HG03175 (cell line): ENCODE measurements around the gene VAV3.
"Not testable (repeated sequence)": the region's sequence is repeated elsewhere in the genome, so short reads cannot be mapped to it uniquely, and the experiment has no call there.

ENCODE experiments used
- ATAC-seq: cut with Tn5 transposase; IDR thresholded peaks from one replicate; pipeline ENCODE4 v1.9.1; 2021; ENCODE audit warnings: mild to moderate bottlenecking, moderate library complexity; ENCODE audit not compliant: unreplicated experiment

Gene VAV3

GRCh38 chr1:107750364-107750959 lies 214.5 kb downstream of the VAV3 start:
- no peak for ATAC-seq

- ATAC-seq = no peak
Measured at GRCh38 chr1:107748531-107748930, 216.4 kb downstream of the VAV3 start.

DNA sequence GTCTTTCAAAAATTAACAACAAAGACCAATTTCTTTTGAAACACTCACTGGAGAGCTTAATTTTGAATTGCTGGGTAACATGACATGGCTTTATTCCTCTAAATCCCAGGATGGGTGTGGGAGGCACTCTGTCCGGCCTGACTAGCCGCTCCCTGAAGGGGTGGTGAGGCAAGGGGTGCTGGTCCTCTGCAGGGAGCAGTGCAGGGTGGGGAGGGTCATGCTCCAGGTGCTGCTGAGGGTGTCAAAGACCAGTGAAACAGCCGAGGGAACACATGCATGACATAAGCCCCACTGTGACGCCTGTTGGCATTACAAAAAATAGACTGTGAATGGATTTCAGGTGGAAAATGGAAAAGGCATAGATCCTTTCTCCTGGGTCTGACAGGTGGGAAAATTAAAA lies 223.7 kb downstream of the VAV3 start:
- no peak for ATAC-seq

GRCh38 chr1:107740579-107740978 lies 224.4 kb downstream of the VAV3 start:
- ATAC-seq = peak; percentile 41

DNA sequence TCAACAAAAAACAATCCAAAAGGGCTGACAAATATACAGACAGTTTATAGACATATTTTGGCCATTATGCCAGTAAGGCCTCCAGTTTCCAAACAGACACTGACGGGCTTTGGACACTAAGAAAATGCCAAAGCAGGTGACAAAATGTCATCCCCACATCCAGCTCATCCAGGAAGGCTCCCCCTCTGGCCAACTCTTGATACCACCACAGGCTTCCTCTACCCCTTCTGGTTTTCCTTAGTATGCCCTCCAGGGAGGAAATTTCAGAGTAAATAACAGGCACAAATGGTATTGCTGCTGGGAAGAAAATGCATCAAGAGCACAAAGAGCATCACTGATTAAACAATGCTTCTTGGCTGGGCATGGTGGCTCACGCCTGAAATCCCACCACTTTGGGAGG lies 225.3 kb downstream of the VAV3 start:
- ATAC-seq = no peak

DNA sequence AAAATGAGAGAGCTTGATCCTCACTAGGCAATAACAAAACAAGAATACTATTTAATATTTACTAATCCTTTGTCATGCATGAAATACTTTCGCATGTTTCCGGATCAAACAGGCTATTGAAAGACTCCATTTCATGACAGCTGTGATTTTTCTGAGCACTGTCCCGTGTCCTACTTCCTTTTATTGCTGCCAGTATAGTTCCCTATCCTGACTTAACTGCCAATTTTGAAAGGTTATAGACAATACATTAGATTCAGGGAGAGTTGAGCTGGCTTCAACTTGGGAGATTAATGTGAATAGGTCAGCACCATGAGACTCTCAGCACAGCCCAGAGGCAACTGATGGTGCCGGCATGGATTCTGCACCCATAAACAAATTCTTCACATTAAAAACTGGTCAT lies 225.8 kb downstream of the VAV3 start:
- peak; percentile 77 for ATAC-seq

DNA sequence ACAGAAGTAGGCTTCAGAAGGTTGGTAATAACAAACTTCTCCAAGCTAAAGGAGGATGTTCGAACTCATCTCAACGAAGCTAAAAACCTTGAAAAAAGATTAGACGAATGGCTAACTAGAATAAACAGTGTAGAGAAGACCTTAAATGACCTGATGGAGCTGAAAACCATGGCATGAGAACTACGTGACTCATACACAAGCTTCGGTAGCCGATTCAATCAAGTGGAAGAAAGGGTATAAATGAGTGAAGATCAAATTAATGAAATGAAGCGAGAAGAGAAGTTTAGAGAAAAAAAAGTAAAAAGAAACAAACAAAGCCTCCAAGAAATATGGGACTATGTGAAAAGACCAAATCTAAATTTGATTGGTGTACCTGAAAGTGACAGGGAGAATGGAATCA lies 231.6 kb downstream of the VAV3 start:
- ATAC-seq = not testable (repeated sequence)

DNA sequence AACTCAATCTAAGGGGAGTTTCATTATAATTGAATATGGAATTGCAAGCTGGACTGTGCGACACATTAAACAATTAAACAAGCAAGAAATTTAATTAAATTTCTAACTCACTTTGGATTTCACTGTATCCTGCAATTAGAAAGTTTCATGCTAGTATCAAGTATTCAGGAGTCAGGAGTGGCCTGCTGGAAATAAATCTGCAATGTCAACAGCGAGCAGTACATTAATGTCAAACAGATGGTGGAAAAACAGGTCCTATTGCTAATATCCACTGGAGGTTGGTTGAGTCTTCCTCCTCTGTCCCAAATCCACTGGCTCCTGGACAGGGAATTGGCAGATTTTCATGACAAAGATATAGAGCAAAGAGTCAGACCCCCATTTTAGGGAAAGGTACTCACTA lies 237.1 kb downstream of the VAV3 start:
- no peak for ATAC-seq

GRCh38 chr1:107726860-107727259 lies 238.1 kb downstream of the VAV3 start:
- ATAC-seq = no peak

- no peak for ATAC-seq
Measured at GRCh38 chr1:107724648-107725047, 240.3 kb downstream of the VAV3 start.

GRCh38 chr1:107720210-107720609 lies 244.8 kb downstream of the VAV3 start:
- not testable (repeated sequence) for ATAC-seq

- no peak for ATAC-seq
Measured at GRCh38 chr1:107710005-107710404, 255.0 kb downstream of the VAV3 start.

DNA sequence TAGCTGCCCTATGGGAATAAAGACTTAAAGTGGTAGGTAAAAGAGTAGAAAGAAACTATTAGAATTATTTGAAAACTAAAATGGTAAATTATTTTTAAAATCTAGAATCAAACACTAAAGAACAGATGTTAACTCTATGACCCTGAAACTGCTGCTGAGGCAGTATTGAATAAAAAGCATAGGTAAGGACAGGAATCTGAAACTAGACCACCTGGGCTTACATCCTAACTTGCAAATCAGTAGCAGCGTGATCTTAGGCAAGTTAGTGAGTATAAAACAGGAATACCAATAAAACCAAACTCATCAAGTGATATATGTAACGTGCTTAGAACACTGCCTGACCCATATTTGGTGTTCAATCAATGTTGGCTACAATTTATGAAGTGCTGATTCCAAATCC lies 257.9 kb downstream of the VAV3 start:
- no peak for ATAC-seq

- no peak for ATAC-seq
Measured at GRCh38 chr1:107706182-107706581, 258.8 kb downstream of the VAV3 start.

DNA sequence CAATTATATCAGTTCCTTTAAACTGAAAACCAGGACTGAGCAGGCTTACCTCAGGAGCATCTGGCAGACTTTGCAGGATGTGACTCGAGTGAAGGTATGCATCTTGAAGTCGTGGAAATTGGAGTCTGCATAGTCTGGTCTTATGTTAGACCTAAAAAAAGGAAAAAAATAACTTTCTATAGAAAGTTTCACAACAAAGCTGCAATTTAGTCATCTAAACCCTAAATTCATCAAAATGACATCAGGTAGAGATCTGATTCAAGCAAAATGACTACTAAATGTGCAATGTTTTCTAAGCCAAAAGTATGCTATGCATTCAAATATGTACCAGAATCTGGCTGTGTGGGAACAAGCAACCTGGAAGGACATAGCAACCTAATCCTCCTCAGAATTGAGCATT lies 260.1 kb downstream of the VAV3 start:
- ATAC-seq = no peak

GRCh38 chr1:107702946-107703571 lies 261.9 kb downstream of the VAV3 start:
- no peak for ATAC-seq

GRCh38 chr1:107700651-107701050 lies 264.3 kb downstream of the VAV3 start:
- not testable (repeated sequence) for ATAC-seq

DNA sequence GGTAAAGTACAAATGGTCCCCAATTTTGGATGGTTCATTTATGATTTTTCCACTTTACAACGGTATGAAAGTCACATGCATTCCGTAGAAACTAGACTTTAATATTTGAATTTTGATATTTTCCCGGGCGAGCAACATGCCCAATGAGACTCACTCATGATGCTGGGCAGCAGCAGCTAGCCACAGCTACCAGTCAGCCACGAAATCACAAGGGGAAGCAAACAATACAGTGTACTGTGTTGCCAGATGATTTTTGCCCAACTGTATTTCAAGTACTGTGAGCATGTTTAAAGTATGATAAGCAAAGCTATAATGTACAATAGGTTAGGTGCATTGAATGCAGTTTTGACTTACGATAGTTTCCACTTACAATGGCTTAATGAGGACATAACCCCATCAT lies 266.8 kb downstream of the VAV3 start:
- no peak for ATAC-seq

- no peak for ATAC-seq
Measured at GRCh38 chr1:107695341-107695740, 269.6 kb downstream of the VAV3 start.

GRCh38 chr1:107692580-107693345 lies 272.2 kb downstream of the VAV3 start:
- no peak for ATAC-seq

GRCh38 chr1:107691540-107691939 lies 273.4 kb downstream of the VAV3 start:
- no peak for ATAC-seq

DNA sequence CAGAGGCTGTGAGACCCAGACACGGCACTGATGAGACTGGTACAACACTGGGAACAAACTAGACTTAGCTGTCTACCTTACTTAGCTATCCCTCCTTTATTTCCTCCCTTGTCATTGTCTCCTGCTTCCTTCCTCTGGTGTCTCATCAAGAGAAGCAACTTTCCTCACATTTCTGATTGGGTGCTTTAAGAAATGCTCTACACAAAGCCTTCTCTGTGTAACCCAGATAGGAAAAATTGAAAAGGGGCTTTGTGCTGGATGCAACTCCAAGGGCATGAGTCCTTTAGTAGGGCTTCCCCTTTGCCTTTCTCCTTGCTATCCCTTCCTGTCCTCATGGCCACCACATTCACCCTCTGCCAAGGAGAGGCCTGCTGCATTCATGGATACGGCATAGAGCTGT lies 274.5 kb downstream of the VAV3 start:
- no peak for ATAC-seq
